ENCODE measurements around the gene PNPLA8. TPM values are rescaled to one million over a fixed set of nuclear protein-coding genes. Genes with fewer than 3 reads are reported as not detected.

Gene PNPLA8
- total RNA-seq, 4 donors from 2014 or later, result 4.8 to 41.9 (median 18.5) TPM

GRCh38 chr7:108434010-108434409 lies 91.9 kb downstream of the PNPLA8 start:
- Histone ChIP-seq H3K27me3 (no peaks in the 10 kb centered on the region), H3K4me3 (no peak overlapping the region), H3K27ac (no peak overlapping the region), H3K9me3 (no peaks in the 10 kb centered on the region), H3K4me1 (no peaks in the 10 kb centered on the region), H3K36me3 (no peaks in the 10 kb centered on the region)
- TF ChIP-seq CTCF (IDR thresholded peaks at IDR 0.05) (no peak), POLR2AphosphoS5 (IDR thresholded peaks at IDR 0.05) (no peak), EP300 (IDR thresholded peaks at IDR 0.05; ENCODE audit: low read depth) (no peak), POLR2A (IDR thresholded peaks at IDR 0.05) (no peak)
- WGBS, 2 donors (ENCODE audit: low coverage in 1 of 2), result 40 to 62% methylated on average over 1 to 2 of the region's 2 CpGs
- intact Hi-C loops (cut with DNase I; ENCODE audit: low total_unique reads) (no loop called here), in situ Hi-C loops (cut with MboI; ENCODE audit: low pct_ligation_motif_present in 1 of 4, low pct_unique_long_range_greater_than_20kb in 1 of 4, low sequenced_read_pairs in 3 of 4) (no loop called here)
- no peak for DNase-seq

GRCh38 chr7:108431099-108431498 lies 94.8 kb downstream of the PNPLA8 start:
- H3K9me3 ChIP-seq, result no peaks in the 10 kb centered on the region
- no peak overlapping the region for H3K27ac ChIP-seq
- WGBS, 2 donors (ENCODE audit: low coverage in 1 of 2), result 67 to 89% methylated on average over 1 of the region's 1 CpG

GRCh38 chr7:108430664-108431063 lies 95.3 kb downstream of the PNPLA8 start:
- no peak overlapping the region for H3K27ac ChIP-seq
- no peak overlapping the region for H3K4me3 ChIP-seq
- no peaks in the 10 kb centered on the region for H3K4me1 ChIP-seq
- intact Hi-C loops (cut with DNase I; ENCODE audit: low total_unique reads), result no loop called here
- TF ChIP-seq POLR2A (IDR thresholded peaks at IDR 0.05), result no peak
- TF ChIP-seq CTCF (IDR thresholded peaks at IDR 0.05), result no peak
- no peak for TF ChIP-seq EP300 (IDR thresholded peaks at IDR 0.05; ENCODE audit: low read depth)
- TF ChIP-seq POLR2AphosphoS5 (IDR thresholded peaks at IDR 0.05), result no peak
- no peaks in the 10 kb centered on the region for H3K36me3 ChIP-seq
- H3K27me3 ChIP-seq, result no peaks in the 10 kb centered on the region
- no peaks in the 10 kb centered on the region for H3K9me3 ChIP-seq
- WGBS, 2 donors (ENCODE audit: low coverage in 1 of 2), result 0 to 48% methylated on average over 1 of the region's 1 CpG
- DNase-seq, result no peak
- in situ Hi-C loops (cut with MboI; ENCODE audit: low pct_ligation_motif_present in 1 of 4, low pct_unique_long_range_greater_than_20kb in 1 of 4, low sequenced_read_pairs in 3 of 4), result no loop called here

More at GRCh38 chr7:108431099-108431498, 94.8 kb downstream of the PNPLA8 start:
- H3K4me1 ChIP-seq, result no peaks in the 10 kb centered on the region
- no peaks in the 10 kb centered on the region for H3K27me3 ChIP-seq
- TF ChIP-seq POLR2A (IDR thresholded peaks at IDR 0.05), result no peak
- in situ Hi-C loops (cut with MboI; ENCODE audit: low pct_ligation_motif_present in 1 of 4, low pct_unique_long_range_greater_than_20kb in 1 of 4, low sequenced_read_pairs in 3 of 4) (no loop called here), intact Hi-C loops (cut with DNase I; ENCODE audit: low total_unique reads) (no loop called here)
- no peaks in the 10 kb centered on the region for H3K36me3 ChIP-seq
- H3K4me3 ChIP-seq, result no peak overlapping the region
- no peak for DNase-seq

- Histone ChIP-seq H3K4me1 (no peaks in the 10 kb centered on the region), H3K36me3 (no peaks in the 10 kb centered on the region), H3K4me3 (no peak overlapping the region), H3K27me3 (no peaks in the 10 kb centered on the region), H3K27ac (no peak overlapping the region), H3K9me3 (no peaks in the 10 kb centered on the region)
- in situ Hi-C loops (cut with MboI; ENCODE audit: low pct_ligation_motif_present in 1 of 4, low pct_unique_long_range_greater_than_20kb in 1 of 4, low sequenced_read_pairs in 3 of 4) (no loop called here), intact Hi-C loops (cut with DNase I; ENCODE audit: low total_unique reads) (no loop called here)
- DNase-seq, result no peak
- no peak for TF ChIP-seq POLR2A (IDR thresholded peaks at IDR 0.05)
- TF ChIP-seq EP300 (IDR thresholded peaks at IDR 0.05; ENCODE audit: low read depth), result no peak
- no peak for TF ChIP-seq POLR2AphosphoS5 (IDR thresholded peaks at IDR 0.05)
- TF ChIP-seq CTCF (IDR thresholded peaks at IDR 0.05), result no peak
- WGBS, 2 donors (ENCODE audit: low coverage in 1 of 2), result 27% methylated on average over 1 of the region's 1 CpG
Measured at GRCh38 chr7:108427766-108428165, 98.2 kb downstream of the PNPLA8 start.

GRCh38 chr7:108425714-108426275 lies 100.1 kb downstream of the PNPLA8 start:
- Histone ChIP-seq H3K4me1 (no peaks in the 10 kb centered on the region), H3K27ac (no peak overlapping the region), H3K36me3 (no peaks in the 10 kb centered on the region), H3K9me3 (no peaks in the 10 kb centered on the region), H3K4me3 (no peak overlapping the region), H3K27me3 (no peaks in the 10 kb centered on the region)
- in situ Hi-C loops (cut with MboI; ENCODE audit: low pct_ligation_motif_present in 1 of 4, low pct_unique_long_range_greater_than_20kb in 1 of 4, low sequenced_read_pairs in 3 of 4) (no loop called here), intact Hi-C loops (cut with DNase I; ENCODE audit: low total_unique reads) (no loop called here)
- WGBS, 2 donors (ENCODE audit: low coverage in 1 of 2), result 50 to 64% methylated on average over 2 of the region's 2 CpGs
- no peak for DNase-seq
- TF ChIP-seq EP300 (IDR thresholded peaks at IDR 0.05; ENCODE audit: low read depth) (no peak), POLR2AphosphoS5 (IDR thresholded peaks at IDR 0.05) (no peak), CTCF (IDR thresholded peaks at IDR 0.05) (no peak), POLR2A (IDR thresholded peaks at IDR 0.05) (no peak)

Measured in transverse colon (tissue), 4 donors.